Esophagus muscularis mucosa (tissue), 4 donors: Measurements from ENCODE around the gene SAMD4A. TPM values are rescaled to one million over a fixed set of nuclear protein-coding genes. Genes with fewer than 3 reads are reported as not detected.
A peak's percentile ranks its signal among the peaks of the same experiment; 100 is the strongest.

Source experiments
- DNase-seq: peaks from one replicate; pipeline ENCODE4 v3.0.0-alpha.2; 2017; ENCODE audit errors: extremely low spot score
- H3K27ac ChIP-seq, 4 donors: fragments of 200-600 bp; sonication (generic); replicated peaks in 1 of 4; 1 replicate in 3 of 4; 2 replicates in 1 of 4; pipeline ENCODE4 v1.5.1; 2016 to 2019; ENCODE audit warnings: mild to moderate bottlenecking in 1 of 4
- H3K27me3 ChIP-seq, 4 donors: fragments of 200-600 bp; sonication (generic); one replicate each; pipeline versions ENCODE4 v1.5.1 to v1.6.0; 2016 to 2019
- H3K36me3 ChIP-seq, 4 donors: fragments of 200-600 bp; sonication (generic); one replicate each; pipeline ENCODE4 v1.5.1; 2016 to 2019
- H3K4me1 ChIP-seq, 4 donors: fragments of 200-600 bp; sonication (generic); one replicate each; pipeline ENCODE4 v1.5.1; 2016 to 2019
- H3K4me3 ChIP-seq, 4 donors: fragments of 200-600 bp; sonication (generic); 1 replicate in 2 of 4; 2 replicates in 2 of 4; pipeline ENCODE4 v1.5.1; 2016 to 2019; ENCODE audit warnings: mild to moderate bottlenecking in 4 of 4, moderate library complexity in 1 of 4
- H3K9me3 ChIP-seq, 4 donors: fragments of 200-600 bp; sonication (generic); 1 replicate in 3 of 4; 2 replicates in 1 of 4; pipeline ENCODE4 v1.5.1; 2016 to 2019
- EP300 ChIP-seq: sonication (generic); formaldehyde crosslinking; IDR thresholded peaks from one replicate; pipeline ENCODE4 v1.6.1; 2017; ENCODE audit warnings: antibody characterized with exemption
- POLR2A ChIP-seq: fragments of 450-650 bp; IDR thresholded peaks from one replicate; pipeline ENCODE4 v1.6.1; 2017; ENCODE audit warnings: antibody characterized with exemption, moderate library complexity, mild to moderate bottlenecking, low read depth
- POLR2AphosphoS5 ChIP-seq, 2 donors: sonication (generic); formaldehyde crosslinking; IDR thresholded peaks; one replicate each; pipeline ENCODE4 v1.6.1; 2017; ENCODE audit warnings: antibody characterized with exemption in 2 of 2
- WGBS: methylation state at CpG from one replicate; pipeline ENCODE4 v1.1.5; 2018; 5-methylcytosine and 5-hydroxymethylcytosine counted together
- intact Hi-C: fragments of 100-400 bp; cut with DNase I; formaldehyde crosslinking; loops from one replicate; pipeline ENCODE4 v1.15.1; 2023
- total RNA-seq, 4 donors: library from RNA; depleted of rRNA; stranded (reverse); fragments of >200 nt; gene quantifications; one replicate each; pipeline versions ENCODE4 v1.1.0 to v1.2.1, GENCODE V29; 2016
- TF ChIP-seq, protein P1 (sequence below), 3 experiments: fragments of 200-600 bp in 2 of 3; fragments of 450-650 bp in 1 of 3; sonication (generic) in 2 of 3; IDR thresholded peaks; one replicate each; pipeline ENCODE4 v1.5.1; 2017 to 2019; ENCODE audit warnings: antibody characterized with exemption in 3 of 3, mild to moderate bottlenecking in 2 of 3, moderate library complexity in 1 of 3

Gene SAMD4A
- total RNA-seq, 4 donors from 2014 or later, result 76.8 to 123 (median 97.0) TPM

GRCh38 chr14:54680651-54681050 lies 113.7 kb downstream of the SAMD4A start:
- H3K4me1 ChIP-seq, result peaks cover 60 to 91% (median 77%) of the 10 kb centered on the region in 4 donors

GRCh38 chr14:54681811-54682261 lies 114.9 kb downstream of the SAMD4A start:
- 85% methylated on average over 4 of the region's 4 CpGs for WGBS
- DNase-seq, result no peak
- peak overlapping the region in 1 of 4 donors; percentile 89 for H3K27ac ChIP-seq
- no peaks in the 10 kb centered on the region for H3K9me3 ChIP-seq
- H3K4me3 ChIP-seq, result no peak overlapping the region
- no peak for TF ChIP-seq POLR2A
- TF ChIP-seq POLR2AphosphoS5 (IDR thresholded peaks at IDR 0.05), result no peak
- no peak for TF ChIP-seq EP300
- TF ChIP-seq, protein P1, sequence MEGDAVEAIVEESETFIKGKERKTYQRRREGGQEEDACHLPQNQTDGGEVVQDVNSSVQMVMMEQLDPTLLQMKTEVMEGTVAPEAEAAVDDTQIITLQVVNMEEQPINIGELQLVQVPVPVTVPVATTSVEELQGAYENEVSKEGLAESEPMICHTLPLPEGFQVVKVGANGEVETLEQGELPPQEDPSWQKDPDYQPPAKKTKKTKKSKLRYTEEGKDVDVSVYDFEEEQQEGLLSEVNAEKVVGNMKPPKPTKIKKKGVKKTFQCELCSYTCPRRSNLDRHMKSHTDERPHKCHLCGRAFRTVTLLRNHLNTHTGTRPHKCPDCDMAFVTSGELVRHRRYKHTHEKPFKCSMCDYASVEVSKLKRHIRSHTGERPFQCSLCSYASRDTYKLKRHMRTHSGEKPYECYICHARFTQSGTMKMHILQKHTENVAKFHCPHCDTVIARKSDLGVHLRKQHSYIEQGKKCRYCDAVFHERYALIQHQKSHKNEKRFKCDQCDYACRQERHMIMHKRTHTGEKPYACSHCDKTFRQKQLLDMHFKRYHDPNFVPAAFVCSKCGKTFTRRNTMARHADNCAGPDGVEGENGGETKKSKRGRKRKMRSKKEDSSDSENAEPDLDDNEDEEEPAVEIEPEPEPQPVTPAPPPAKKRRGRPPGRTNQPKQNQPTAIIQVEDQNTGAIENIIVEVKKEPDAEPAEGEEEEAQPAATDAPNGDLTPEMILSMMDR (IDR thresholded peaks at IDR 0.05), result no peak
- H3K36me3 ChIP-seq, result no peaks in the 10 kb centered on the region
- intact Hi-C loops, result no loop called here
- peaks cover 60 to 91% (median 79%) of the 10 kb centered on the region in 4 donors for H3K4me1 ChIP-seq
- H3K27me3 ChIP-seq, result no peaks in the 10 kb centered on the region

More at GRCh38 chr14:54680651-54681050, 113.7 kb downstream of the SAMD4A start:
- no peak for TF ChIP-seq EP300
- TF ChIP-seq, protein P1 (IDR thresholded peaks at IDR 0.05), result no peak
- Histone ChIP-seq H3K27ac (peak overlapping the region; percentile 25 to 89 (median 59)), H3K4me3 (no peak overlapping the region), H3K9me3 (no peaks in the 10 kb centered on the region), H3K27me3 (no peaks in the 10 kb centered on the region), H3K36me3 (no peaks in the 10 kb centered on the region)
- intact Hi-C loops, result no loop called here
- no peak for DNase-seq
- 63% methylated on average over 6 of the region's 6 CpGs for WGBS

- Histone ChIP-seq H3K9me3 (no peaks in the 10 kb centered on the region), H3K36me3 (no peaks in the 10 kb centered on the region), H3K4me3 (no peak overlapping the region), H3K4me1 (peaks cover 62 to 91% (median 82%) of the 10 kb centered on the region in 4 donors), H3K27ac (peak overlapping the region in 3 of 4 donors; percentile 76 to 84 (median 81)), H3K27me3 (no peaks in the 10 kb centered on the region)
- intact Hi-C loops, result no loop called here
- TF ChIP-seq POLR2AphosphoS5 (IDR thresholded peaks at IDR 0.05) (no peak), EP300 (no peak), POLR2A (no peak)
- TF ChIP-seq, protein P1 (IDR thresholded peaks at IDR 0.05), result no peak
- no peak for DNase-seq
- WGBS, result 92% methylated on average over 3 of the region's 3 CpGs
Measured at GRCh38 chr14:54682578-54682977, 115.7 kb downstream of the SAMD4A start.

DNA sequence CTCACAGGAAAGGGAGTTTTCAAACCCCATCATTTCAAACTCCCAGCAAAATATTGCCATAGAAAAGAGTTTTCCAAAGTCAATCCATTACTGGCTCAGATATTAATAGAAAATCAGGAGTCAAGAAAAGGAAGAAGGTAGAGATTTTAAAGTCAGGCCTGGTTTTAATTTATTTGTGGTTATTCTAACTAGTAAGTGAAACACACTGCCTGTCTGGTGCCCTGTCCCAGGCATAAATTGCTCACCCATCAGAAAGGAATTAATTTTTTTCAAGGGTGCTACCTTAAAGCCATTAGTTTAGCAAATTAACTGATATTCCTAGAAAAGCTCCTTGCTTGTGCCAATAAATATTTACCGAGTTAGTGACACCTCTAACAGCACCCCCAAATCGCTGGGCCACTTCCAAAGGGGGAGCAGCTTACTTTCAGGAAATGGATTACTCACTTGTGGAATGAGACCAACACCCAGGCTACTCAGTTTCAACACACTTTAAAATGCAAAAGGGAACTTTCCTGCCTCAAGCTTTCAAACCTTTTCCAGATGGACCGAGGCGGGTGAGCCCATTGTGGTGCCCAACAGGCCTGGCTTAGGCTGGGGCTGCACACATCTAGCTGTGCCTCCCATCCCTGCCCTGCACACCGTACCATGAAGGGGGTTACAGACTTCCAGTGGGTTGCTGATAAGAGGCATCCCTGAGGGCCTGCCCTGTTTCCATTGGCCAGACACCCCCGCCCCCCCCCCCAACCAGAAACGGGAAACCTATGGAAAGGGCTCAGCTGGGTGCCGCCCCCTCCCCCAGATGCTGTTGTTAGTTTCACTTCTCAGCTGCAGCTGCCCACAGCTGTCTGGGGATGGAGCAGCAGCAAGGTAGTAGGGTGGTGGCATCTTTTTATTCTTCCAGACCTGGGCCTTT lies 117.2 kb downstream of the SAMD4A start:
- 50% methylated on average over 5 of the region's 8 CpGs for WGBS
- intact Hi-C loops, result no loop called here
- no peak for DNase-seq
- no peaks in the 10 kb centered on the region for H3K9me3 ChIP-seq
- peak overlapping the region in 1 of 4 donors; percentile 10 for H3K4me3 ChIP-seq
- peak in 1 of 2 donors; percentile 66 for TF ChIP-seq POLR2AphosphoS5 (IDR thresholded peaks at IDR 0.05)
- TF ChIP-seq EP300, result no peak
- TF ChIP-seq, protein P1 (IDR thresholded peaks at IDR 0.05), result no peak
- TF ChIP-seq POLR2A, result no peak
- no peaks in the 10 kb centered on the region for H3K27me3 ChIP-seq
- H3K27ac ChIP-seq, result peak overlapping the region; percentile 76 to 84 (median 80)
- H3K36me3 ChIP-seq, result no peaks in the 10 kb centered on the region
- H3K4me1 ChIP-seq, result peaks cover 66 to 90% (median 80%) of the 10 kb centered on the region in 4 donors
